ENCODE data around the gene FRAS1. TPM values are rescaled to one million over a fixed set of nuclear protein-coding genes. Genes with fewer than 3 reads are reported as not detected.

FRAS1 gene
- total and polyA plus RNA-seq, 8 donors = 4.7 to 21.5 (median 14.7) TPM

GRCh38 chr4:78312989-78313753 lies 256.0 kb downstream of the FRAS1 start:
- intact Hi-C loops (cut with DNase I) = no loop called here
- no peak for DNase-seq
- no peak for FAIRE-seq
- Histone ChIP-seq H3K4me1 (no peaks in the 10 kb centered on the region), H3K9me3 (no peaks in the 10 kb centered on the region), H3K27me3 (no peaks in the 10 kb centered on the region), H3K4me3 (no peak overlapping the region), H3K27ac (no peak overlapping the region), H3K36me3 (no peaks in the 10 kb centered on the region)
- TF ChIP-seq CTCF (IDR thresholded peaks at IDR 0.05) = no peak
- no peak for ATAC-seq
- WGBS, 2 donors = 84 to 90% methylated on average over 2 of the region's 2 CpGs

- intact Hi-C loops (cut with DNase I) = no loop called here
- TF ChIP-seq CTCF (IDR thresholded peaks at IDR 0.05) = no peak
- Histone ChIP-seq H3K27me3 (no peaks in the 10 kb centered on the region), H3K4me3 (no peak overlapping the region), H3K27ac (no peak overlapping the region), H3K4me1 (no peaks in the 10 kb centered on the region), H3K36me3 (no peaks in the 10 kb centered on the region), H3K9me3 (no peaks in the 10 kb centered on the region)
- FAIRE-seq = no peak
- ATAC-seq = no peak
- no peak for DNase-seq
Measured at GRCh38 chr4:78313754-78314120, 256.6 kb downstream of the FRAS1 start.

- FAIRE-seq = no peak
Measured at GRCh38 chr4:78318126-78318525, 261.0 kb downstream of the FRAS1 start.

GRCh38 chr4:78320349-78320935 lies 263.3 kb downstream of the FRAS1 start:
- no peaks in the 10 kb centered on the region for H3K36me3 ChIP-seq
- FAIRE-seq (no peak), ATAC-seq (no peak), DNase-seq (no peak)
- H3K27me3 ChIP-seq = no peaks in the 10 kb centered on the region
- TF ChIP-seq CTCF (IDR thresholded peaks at IDR 0.05) = no peak
- H3K4me3 ChIP-seq = no peak overlapping the region
- no peak overlapping the region for H3K27ac ChIP-seq
- WGBS, 2 donors = 70 to 76% methylated on average over 4 of the region's 4 CpGs
- intact Hi-C loops (cut with DNase I) = no loop called here
- no peaks in the 10 kb centered on the region for H3K9me3 ChIP-seq
- H3K4me1 ChIP-seq = no peaks in the 10 kb centered on the region

More at GRCh38 chr4:78318126-78318525, 261.0 kb downstream of the FRAS1 start:
- ATAC-seq (no peak), DNase-seq (no peak)
- Histone ChIP-seq H3K9me3 (no peaks in the 10 kb centered on the region), H3K4me3 (no peak overlapping the region), H3K27me3 (no peaks in the 10 kb centered on the region), H3K36me3 (no peaks in the 10 kb centered on the region), H3K27ac (no peak overlapping the region), H3K4me1 (no peaks in the 10 kb centered on the region)
- no peak for TF ChIP-seq CTCF (IDR thresholded peaks at IDR 0.05)
- intact Hi-C loops (cut with DNase I) = no loop called here
- 85 to 86% methylated on average over 1 of the region's 1 CpG for WGBS, 2 donors

GRCh38 chr4:78322032-78322431 lies 264.9 kb downstream of the FRAS1 start:
- no peak overlapping the region for H3K27ac ChIP-seq
- ATAC-seq (no peak), FAIRE-seq (no peak)

More at GRCh38 chr4:78322032-78322431, 264.9 kb downstream of the FRAS1 start:
- no peaks in the 10 kb centered on the region for H3K4me1 ChIP-seq
- intact Hi-C loops (cut with DNase I) = no loop called here
- no peaks in the 10 kb centered on the region for H3K27me3 ChIP-seq
- no peak for TF ChIP-seq CTCF (IDR thresholded peaks at IDR 0.05)
- DNase-seq = no peak
- WGBS, 2 donors = 77 to 83% methylated on average over 5 of the region's 5 CpGs
- H3K9me3 ChIP-seq = no peaks in the 10 kb centered on the region
- no peak overlapping the region for H3K4me3 ChIP-seq
- no peaks in the 10 kb centered on the region for H3K36me3 ChIP-seq

Data from pancreas (tissue), 10 donors.